Body of pancreas (tissue), 4 donors: ENCODE results near the gene RIMKLB. TPM values are rescaled to one million over a fixed set of nuclear protein-coding genes. Genes with fewer than 3 reads are reported as not detected.

Experiments
- ATAC-seq: fragments of 150-250 bp; one replicate; pipeline ENCODE4 v1.9.1; 2016
- DNase-seq, 4 donors: peaks; one replicate each; pipeline ENCODE4 v3.0.0-alpha.2; 2019
- H3K27ac ChIP-seq, 4 donors: fragments of 200-600 bp; sonication (generic); 1 replicate in 3 of 4; 2 replicates in 1 of 4; pipeline versions ENCODE4 v1.5.1 to v1.6.1; 2016 to 2019; ENCODE audit warnings: mild to moderate bottlenecking in 1 of 4, mixed read lengths in 1 of 4, moderate library complexity in 1 of 4
- H3K27me3 ChIP-seq, 2 donors: fragments of 200-600 bp; sonication (generic); one replicate each; pipeline ENCODE4 v1.6.0; 2016; ENCODE audit warnings: mild to moderate bottlenecking in 1 of 2
- H3K36me3 ChIP-seq, 2 donors: fragments of 200-600 bp; sonication (generic); replicated peaks in 1 of 2; 2 replicates each; pipeline ENCODE4 v1.5.1; 2016; ENCODE audit warnings: low read depth in 2 of 2; ENCODE audit not compliant: insufficient read depth in 1 of 2
- H3K4me1 ChIP-seq: fragments of 200-600 bp; sonication (generic); one replicate; pipeline ENCODE4 v1.6.0; 2016
- H3K4me3 ChIP-seq, 2 donors: fragments of 200-600 bp; sonication (generic); 1 replicate in 1 of 2; 2 replicates in 1 of 2; pipeline ENCODE4 v1.5.1; 2016 to 2019
- H3K9me3 ChIP-seq, 3 donors: fragments of 200-600 bp; sonication (generic); 1 replicate in 2 of 3; 2 replicates in 1 of 3; pipeline ENCODE4 v1.5.1; 2016
- POLR2A ChIP-seq, 3 donors: fragments of 450-650 bp; IDR thresholded peaks; one replicate each; pipeline ENCODE4 v1.6.1; 2016; ENCODE audit warnings: antibody characterized with exemption in 3 of 3, mild to moderate bottlenecking in 2 of 3
- WGBS, 2 donors: methylation state at CpG; one replicate each; pipeline ENCODE4 v1.1.5; 2017; 5-methylcytosine and 5-hydroxymethylcytosine counted together
- intact Hi-C: fragments of 100-400 bp; cut with DNase I; formaldehyde crosslinking; loops from one replicate; pipeline ENCODE4 v1.15.1; 2023
- total RNA-seq, 2 donors: library from RNA; depleted of rRNA; stranded (reverse); fragments of >200 nt; gene quantifications; one replicate each; pipeline ENCODE4 v1.1.0, GENCODE V29; 2016
- TF ChIP-seq, protein P1 (sequence below), 7 experiments: fragments of 450-650 bp in 4 of 7; fragments of 200-600 bp in 3 of 7; sonication (generic) in 3 of 7; IDR thresholded peaks; one replicate each; pipeline ENCODE4 v1.5.1; 2016 to 2019; ENCODE audit warnings: antibody characterized with exemption in 7 of 7

RIMKLB gene
- total RNA-seq, 2 donors from 2014 or later, result 18.1 to 19.5 TPM

DNA sequence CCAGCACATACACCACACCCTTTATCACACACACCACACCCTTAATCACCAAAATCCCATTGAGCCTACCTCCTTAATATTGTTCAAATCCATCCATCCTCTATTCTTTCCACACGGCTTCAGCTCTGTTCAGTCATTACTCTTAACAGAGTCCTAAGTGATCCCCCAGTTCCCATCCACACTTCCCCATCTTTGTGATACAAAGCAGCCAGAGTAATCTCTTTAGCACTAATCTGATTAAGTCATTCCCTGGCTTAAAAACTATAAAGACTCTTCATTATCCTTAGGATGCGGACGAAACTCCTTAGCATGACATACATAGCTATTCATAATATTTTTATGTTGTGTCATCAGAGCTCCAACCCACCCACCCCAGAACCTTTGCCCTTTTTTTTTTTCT is 20.4 kb upstream of the RIMKLB start:
- Histone ChIP-seq H3K27me3 (no peaks in the 10 kb centered on the region), H3K27ac (no peak overlapping the region), H3K9me3 (no peaks in the 10 kb centered on the region), H3K4me1 (peaks cover 20% of the 10 kb centered on the region), H3K36me3 (no peaks in the 10 kb centered on the region), H3K4me3 (no peak overlapping the region)
- no peak for DNase-seq
- ATAC-seq, result no peak
- TF ChIP-seq POLR2A (IDR thresholded peaks at IDR 0.05), result no peak
- TF ChIP-seq, protein P1, sequence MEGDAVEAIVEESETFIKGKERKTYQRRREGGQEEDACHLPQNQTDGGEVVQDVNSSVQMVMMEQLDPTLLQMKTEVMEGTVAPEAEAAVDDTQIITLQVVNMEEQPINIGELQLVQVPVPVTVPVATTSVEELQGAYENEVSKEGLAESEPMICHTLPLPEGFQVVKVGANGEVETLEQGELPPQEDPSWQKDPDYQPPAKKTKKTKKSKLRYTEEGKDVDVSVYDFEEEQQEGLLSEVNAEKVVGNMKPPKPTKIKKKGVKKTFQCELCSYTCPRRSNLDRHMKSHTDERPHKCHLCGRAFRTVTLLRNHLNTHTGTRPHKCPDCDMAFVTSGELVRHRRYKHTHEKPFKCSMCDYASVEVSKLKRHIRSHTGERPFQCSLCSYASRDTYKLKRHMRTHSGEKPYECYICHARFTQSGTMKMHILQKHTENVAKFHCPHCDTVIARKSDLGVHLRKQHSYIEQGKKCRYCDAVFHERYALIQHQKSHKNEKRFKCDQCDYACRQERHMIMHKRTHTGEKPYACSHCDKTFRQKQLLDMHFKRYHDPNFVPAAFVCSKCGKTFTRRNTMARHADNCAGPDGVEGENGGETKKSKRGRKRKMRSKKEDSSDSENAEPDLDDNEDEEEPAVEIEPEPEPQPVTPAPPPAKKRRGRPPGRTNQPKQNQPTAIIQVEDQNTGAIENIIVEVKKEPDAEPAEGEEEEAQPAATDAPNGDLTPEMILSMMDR (IDR thresholded peaks at IDR 0.05), result no peak
- 80 to 86% methylated on average over 3 of the region's 3 CpGs for WGBS, 2 donors
- intact Hi-C loops, result loop anchor here (5.0 kb wide), 1 partner anchor 365 kb away; no protein-coding TSS in a partner anchor

DNA sequence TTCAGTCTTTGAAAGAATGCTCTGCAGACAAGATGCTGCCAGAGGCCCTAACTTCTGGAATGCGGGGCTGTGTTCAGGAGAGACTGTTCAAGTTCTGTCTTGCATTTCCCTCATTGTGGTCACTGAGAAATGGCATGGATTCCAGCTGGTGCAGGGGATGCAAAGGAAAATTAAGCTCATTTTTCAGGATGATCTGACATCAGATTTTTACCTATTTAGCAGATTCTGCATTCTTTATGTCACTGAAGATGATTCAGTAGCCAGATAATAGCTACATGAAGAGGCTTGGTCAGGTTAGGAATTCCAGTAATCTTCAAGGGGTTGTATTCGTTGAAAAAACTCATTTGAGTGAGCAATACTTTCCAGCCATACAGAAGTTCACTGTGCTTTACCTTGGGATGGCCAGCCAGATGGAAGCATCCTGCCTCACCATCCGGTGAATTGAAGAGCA is 19.1 kb upstream of the RIMKLB start:
- DNase-seq (no peak), ATAC-seq (no peak)
- Histone ChIP-seq H3K4me1 (peaks cover 20% of the 10 kb centered on the region), H3K9me3 (no peaks in the 10 kb centered on the region), H3K4me3 (no peak overlapping the region), H3K27ac (no peak overlapping the region), H3K36me3 (no peaks in the 10 kb centered on the region), H3K27me3 (no peaks in the 10 kb centered on the region)
- TF ChIP-seq, protein P1 (IDR thresholded peaks at IDR 0.05), result no peak
- TF ChIP-seq POLR2A (IDR thresholded peaks at IDR 0.05), result no peak
- intact Hi-C loops, result loop anchor here (5.0 kb wide), 1 partner anchor 364 kb away; no protein-coding TSS in a partner anchor
- 59 to 72% methylated on average over 3 of the region's 3 CpGs for WGBS, 2 donors

DNA sequence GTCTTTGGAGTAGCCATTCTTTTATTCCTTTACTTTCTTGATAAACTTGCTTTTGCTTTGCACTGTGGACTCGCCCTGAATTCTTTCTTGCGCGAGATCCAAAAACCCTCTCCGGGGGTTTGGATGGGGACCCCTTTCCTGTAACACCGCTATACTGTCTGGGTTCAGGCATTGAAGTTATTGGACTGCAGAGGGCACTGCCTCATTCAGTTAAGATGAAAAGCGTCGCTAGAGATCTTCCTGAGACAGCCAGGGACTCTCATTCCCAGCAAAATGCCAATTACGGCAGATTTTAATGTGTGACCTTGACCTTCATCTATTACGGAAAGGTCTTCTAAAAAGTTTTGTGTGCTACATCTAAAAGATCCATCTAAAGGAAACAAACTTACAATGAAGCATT is 17.3 kb upstream of the RIMKLB start:
- no peak for DNase-seq
- H3K4me1 ChIP-seq, result peaks cover 12% of the 10 kb centered on the region
- H3K27ac ChIP-seq, result no peak overlapping the region
- intact Hi-C loops, result loop anchor here (5.0 kb wide), 1 partner anchor 212 kb away; no protein-coding TSS in a partner anchor
- H3K9me3 ChIP-seq, result no peaks in the 10 kb centered on the region
- WGBS, 2 donors, result 35 to 51% methylated on average over 9 of the region's 9 CpGs
- no peak for ATAC-seq
- no peaks in the 10 kb centered on the region for H3K27me3 ChIP-seq
- H3K4me3 ChIP-seq, result no peak overlapping the region
- TF ChIP-seq, protein P1 (IDR thresholded peaks at IDR 0.05), result peak in 1 of 7 experiments; percentile 5
- TF ChIP-seq POLR2A (IDR thresholded peaks at IDR 0.05), result no peak
- no peaks in the 10 kb centered on the region for H3K36me3 ChIP-seq

DNA sequence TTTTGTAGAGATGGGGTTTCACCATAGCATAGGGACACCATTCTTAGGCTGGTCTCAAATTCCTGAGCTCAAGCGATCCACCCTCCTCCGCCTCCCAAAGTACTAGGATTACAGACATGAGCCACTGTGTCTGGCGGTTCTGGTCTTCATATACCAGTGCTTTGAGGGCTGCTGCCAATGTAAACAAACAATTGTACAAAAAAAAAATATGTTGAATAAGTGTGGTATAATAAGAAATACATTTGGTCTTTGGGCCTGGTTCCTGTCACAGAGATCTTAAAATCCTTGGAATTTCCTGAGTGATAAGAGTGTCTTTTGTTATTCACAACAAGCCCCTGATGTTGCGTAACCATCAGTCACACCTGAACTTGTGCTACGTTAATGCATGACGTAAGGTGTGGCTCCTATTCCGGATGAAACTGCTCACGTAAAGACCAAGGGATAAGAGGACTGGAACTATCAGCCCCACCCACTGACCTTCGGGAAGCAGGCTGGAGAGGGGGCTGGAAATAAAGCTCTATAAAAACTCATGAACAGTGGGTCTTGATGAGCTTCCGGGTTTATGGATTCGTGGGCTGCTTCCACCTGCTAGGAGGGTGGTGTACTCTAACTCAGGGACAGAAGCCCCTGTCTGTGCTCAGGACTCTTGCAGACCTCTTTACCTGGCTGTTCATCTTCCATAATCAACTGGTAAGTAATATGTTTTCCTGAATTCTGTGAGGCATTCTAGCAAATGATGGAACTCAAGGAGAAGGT is 16.5 kb upstream of the RIMKLB start:
- Histone ChIP-seq H3K27me3 (no peaks in the 10 kb centered on the region), H3K4me3 (no peak overlapping the region), H3K27ac (no peak overlapping the region), H3K4me1 (peaks cover 7% of the 10 kb centered on the region), H3K9me3 (no peaks in the 10 kb centered on the region), H3K36me3 (no peaks in the 10 kb centered on the region)
- WGBS, 2 donors, result 20 to 22% methylated on average over 11 of the region's 11 CpGs
- TF ChIP-seq, protein P1 (IDR thresholded peaks at IDR 0.05), result no peak
- no peak for TF ChIP-seq POLR2A (IDR thresholded peaks at IDR 0.05)
- peak; percentile 62 for ATAC-seq
- intact Hi-C loops, result loop anchor here (5.0 kb wide), 1 partner anchor 211 kb away; no protein-coding TSS in a partner anchor
- DNase-seq, result peak in 2 of 4 donors; percentile 23 to 49
